Measurements from ENCODE around the gene AGMAT.

GRCh38 chr1:15542388-15543250 is 42.2 kb downstream of the AGMAT start:
- TF ChIP-seq JUN (IDR thresholded peaks at IDR 0.05; ENCODE audit: low read depth, low read length) = no peak
- no peak for TF ChIP-seq CREB1 (IDR thresholded peaks at IDR 0.05)
- TF ChIP-seq JUND (IDR thresholded peaks at IDR 0.05; ENCODE audit: low read length) = no peak
- TF ChIP-seq RAD21 (IDR thresholded peaks at IDR 0.05 in 1 of 2, conservative IDR thresholded peaks at IDR 0.05 in 1 of 2; ENCODE audit: low read depth in 2 of 2, low read length in 2 of 2) = no peak
- no peak for TF ChIP-seq CTCF (IDR thresholded peaks at IDR 0.05; ENCODE audit: control extremely low read depth in 1 of 3, insufficient read depth in 1 of 3, low read depth in 1 of 3, low read length in 3 of 3)
